ENCODE results near the gene FUS. TPM values are rescaled to one million over a fixed set of nuclear protein-coding genes. Genes with fewer than 3 reads are reported as not detected.

The FUS gene
- total RNA-seq, 4 donors from 2014 or later, result 53.7 to 92.5 (median 66.2) TPM

DNA sequence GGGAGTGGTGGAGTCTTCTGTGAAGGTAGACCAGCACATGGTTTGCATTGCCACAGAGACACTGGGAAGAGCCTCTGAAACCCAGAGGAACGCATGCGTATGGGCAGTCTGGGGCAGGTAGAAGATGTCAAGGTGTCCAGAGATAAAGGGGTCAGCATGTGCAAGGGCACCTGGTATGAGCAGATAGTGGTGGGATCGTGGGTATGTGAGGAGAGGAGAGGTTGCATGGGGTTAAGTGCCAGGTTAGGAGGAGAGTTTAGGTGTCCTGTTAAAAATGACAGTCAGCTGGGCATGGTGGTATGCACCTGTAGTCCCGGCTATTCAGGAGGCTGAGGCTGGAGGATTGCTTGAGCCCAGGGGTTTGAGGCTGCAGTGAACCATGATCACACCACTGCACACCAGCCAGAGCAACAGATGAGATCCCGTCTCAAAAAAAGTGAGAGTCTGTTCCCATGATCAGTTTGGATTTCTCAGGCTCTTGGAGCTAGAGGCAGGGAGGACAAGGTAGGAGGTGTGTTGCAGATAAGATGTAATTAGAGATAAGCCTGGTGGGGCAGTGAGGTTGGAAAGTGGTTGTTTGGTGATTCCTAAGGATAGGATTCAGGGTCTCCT is 19.6 kb downstream of the FUS start:
- TF ChIP-seq, protein P1, sequence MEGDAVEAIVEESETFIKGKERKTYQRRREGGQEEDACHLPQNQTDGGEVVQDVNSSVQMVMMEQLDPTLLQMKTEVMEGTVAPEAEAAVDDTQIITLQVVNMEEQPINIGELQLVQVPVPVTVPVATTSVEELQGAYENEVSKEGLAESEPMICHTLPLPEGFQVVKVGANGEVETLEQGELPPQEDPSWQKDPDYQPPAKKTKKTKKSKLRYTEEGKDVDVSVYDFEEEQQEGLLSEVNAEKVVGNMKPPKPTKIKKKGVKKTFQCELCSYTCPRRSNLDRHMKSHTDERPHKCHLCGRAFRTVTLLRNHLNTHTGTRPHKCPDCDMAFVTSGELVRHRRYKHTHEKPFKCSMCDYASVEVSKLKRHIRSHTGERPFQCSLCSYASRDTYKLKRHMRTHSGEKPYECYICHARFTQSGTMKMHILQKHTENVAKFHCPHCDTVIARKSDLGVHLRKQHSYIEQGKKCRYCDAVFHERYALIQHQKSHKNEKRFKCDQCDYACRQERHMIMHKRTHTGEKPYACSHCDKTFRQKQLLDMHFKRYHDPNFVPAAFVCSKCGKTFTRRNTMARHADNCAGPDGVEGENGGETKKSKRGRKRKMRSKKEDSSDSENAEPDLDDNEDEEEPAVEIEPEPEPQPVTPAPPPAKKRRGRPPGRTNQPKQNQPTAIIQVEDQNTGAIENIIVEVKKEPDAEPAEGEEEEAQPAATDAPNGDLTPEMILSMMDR (IDR thresholded peaks at IDR 0.05; ENCODE audit: low read depth), result no peak

DNA sequence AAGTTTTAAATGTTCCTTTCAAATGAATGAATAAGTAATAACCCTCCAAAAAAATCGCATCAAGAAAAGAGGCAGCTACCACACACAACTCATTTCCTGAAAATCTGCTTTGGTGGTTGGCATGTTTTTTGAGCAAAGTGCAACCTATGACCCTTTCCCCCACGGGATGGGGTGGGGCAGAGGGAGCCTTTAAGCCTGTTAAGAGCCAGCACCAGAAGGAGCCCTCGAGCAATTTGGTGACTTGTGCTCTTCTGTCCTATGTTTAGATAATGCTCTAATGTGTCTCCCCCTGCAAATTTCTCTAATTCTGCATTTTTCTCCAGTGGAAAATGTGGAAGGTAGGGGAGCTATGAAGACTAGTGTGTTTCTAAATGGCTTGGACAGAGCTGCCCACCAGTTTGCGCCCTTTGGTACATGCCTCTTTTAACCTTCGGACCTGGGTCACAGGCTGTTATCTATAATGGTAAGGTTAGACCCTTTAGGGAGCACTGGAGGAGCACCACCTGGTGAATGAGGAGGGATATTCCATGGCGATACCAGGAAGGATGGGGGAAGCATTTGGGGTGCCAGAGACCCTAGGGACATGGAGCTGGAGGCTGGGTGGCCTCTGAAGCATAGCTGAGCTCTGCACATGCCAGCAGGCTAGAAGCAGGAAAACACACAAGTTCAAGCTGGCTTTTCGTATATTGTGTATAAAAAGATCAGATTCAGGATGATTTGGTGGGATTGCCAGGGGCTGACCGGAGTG is 21.1 kb downstream of the FUS start:
- TF ChIP-seq, protein P1 (IDR thresholded peaks at IDR 0.05; ENCODE audit: low read depth), result no peak

DNA sequence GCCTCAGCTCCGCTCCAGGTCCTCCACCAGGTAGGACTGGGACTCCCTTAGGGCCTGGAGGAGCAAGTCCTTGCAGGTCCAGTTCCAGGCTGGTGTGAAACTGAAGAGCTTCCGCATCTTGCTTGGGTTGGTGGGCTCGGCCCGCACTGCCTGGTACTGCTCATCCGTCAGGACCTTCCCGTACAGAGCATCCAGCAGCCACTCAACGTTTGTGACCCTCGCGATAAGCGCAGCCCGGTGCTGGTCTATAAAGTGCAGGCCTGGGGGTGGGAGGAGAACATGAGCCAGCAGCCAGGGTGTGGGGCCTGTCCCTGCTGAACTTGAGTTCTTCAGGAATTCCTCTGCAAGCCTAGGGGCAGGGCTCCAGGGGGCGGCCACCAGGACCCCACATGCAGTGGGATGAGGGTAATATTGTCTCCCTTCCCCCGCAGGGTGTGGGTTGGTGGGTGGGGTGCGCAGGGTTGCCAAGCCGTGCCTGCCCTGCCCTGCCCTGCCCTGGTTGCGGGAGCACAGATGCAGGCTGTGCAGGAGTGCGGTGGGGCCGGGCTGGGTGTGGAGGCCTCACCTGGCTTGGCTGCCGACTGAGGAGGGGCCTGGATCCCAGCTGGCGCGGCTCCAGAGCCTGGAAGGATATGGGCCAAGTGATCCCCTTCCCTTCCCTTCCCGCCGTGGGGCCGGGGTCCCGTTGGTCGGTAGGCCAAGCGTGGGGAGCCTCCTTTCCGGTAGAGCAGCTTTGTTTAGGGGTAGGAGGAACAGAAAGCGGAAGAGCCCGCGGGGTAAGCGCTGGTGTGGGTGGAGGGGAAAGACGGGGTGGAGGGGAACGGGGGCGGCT is 21.9 kb downstream of the FUS start:
- TF ChIP-seq, protein P1 (IDR thresholded peaks at IDR 0.05; ENCODE audit: low read depth), result no peak

DNA sequence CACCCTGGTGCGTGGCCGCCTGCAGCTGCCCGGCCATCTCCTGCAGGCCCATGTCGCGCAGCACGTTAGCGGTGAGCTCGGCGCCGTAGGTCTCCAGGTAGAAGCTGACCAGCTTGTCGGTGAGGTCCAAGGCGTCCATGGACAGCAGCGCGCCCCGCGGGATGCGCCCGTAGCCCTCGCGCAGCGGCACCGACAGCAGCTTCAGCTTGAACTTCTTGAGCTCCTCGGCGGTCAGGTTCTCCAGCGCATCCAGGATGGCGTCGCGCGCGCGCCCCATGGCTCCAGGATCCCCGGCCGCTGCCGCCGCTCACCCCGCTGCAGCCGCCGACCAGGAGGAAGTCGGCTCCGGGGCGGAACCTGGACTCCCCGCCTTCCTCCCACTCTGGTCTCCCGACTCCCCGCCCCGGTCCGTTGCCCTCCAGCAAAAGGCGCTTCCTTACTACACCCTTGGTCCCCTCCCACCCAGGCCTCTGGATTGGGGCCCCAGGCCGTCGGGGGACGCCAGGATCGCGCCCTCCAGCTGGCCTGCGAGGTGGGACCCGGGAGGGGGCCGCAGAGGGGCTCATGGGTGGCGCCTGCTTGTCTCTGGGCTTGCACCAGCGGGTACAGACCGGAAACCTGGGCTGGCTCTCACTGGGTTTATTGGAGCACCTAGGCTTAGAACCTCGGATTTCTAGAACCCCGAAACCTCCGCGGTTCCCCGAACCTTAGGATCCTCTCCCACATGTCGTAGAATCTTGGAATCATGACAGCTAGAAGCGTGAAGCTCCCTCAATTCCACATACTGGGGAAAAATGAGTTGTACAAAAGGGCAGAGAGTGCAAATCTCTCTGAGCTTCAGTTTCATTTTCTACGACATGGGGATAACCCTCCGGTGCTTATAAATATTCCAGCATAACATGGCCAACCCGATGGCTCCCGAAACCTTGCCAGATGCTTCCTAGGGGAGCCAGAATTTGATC is 22.8 kb downstream of the FUS start, which contains the start of gene PYCARD:
Gene PYCARD, minus strand, starts transcription at position 347 of the 962 bp plus-strand sequence. Its CDS starts 70 bp downstream, at position 277.
- TF ChIP-seq, protein P1 (IDR thresholded peaks at IDR 0.05; ENCODE audit: low read depth), result no peak

DNA sequence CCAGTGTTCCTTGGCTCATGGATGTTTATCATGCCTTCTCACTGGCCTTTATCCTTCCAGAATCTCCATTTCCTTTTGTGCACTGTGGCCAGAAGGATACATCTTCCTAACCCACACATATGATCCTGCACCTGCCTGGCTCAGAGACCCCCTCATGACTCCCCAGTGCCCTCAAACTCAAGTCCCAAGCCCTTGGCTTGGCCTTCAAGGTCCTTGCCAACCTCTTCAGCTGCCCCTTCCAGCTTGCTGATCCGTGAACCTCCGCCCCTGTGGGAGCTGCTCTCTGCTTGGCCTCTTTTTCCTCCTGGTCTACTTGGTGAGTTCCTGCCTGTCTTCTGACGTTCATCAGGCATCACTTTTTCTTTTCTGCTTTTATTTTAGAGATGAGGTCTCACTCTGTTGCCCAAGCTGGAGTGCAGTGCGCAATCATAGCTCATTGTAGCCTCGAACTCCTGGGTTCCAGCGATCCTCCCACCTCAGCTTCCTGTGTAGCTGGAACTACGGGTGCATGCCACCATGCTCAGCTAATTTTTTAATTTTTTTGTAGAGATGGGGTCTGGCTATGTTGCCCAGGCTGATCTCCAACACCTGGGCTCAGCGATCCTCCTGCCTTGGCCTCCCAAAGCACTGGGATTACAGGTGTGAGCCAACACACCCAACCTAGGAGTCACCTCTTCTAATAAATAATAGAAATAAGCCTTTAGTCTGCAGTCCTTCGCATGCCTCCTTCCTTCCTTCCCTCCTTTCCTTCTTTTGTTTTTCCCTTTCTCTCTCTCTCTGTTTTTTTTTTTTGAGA is 25.1 kb downstream of the FUS start:
- TF ChIP-seq, protein P1 (IDR thresholded peaks at IDR 0.05; ENCODE audit: low read depth), result no peak

DNA sequence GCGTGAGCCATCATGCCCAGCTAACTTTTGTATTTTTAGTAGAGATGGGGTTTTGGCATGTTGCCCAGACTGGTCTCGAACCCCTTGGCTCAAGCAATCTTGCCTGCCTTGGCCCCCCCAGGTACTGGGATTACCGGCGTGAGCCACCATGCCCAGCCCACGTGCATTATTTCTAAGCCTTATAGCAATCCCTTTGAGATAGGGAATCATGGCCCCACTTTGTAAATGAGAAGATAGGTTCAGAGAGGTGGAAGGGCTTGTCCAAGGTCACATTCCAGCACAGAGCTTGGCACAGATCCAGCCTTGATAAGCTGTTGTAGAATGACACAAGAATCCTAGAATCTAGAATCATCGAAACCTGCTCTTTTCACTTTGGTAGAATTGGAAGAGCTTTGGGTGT is 26.8 kb downstream of the FUS start:
- TF ChIP-seq, protein P1 (IDR thresholded peaks at IDR 0.05; ENCODE audit: low read depth), result no peak
